ENCODE data around the gene NEUROD2. TPM values are rescaled to one million over a fixed set of nuclear protein-coding genes. Genes with fewer than 3 reads are reported as not detected.

The NEUROD2 gene
- total and polyA plus RNA-seq, 2 of the 13 experiments (the other 11 are each of a cell fraction or from before 2014, with no cell fraction given): not detected

GRCh38 chr17:39607057-39607850, 466 bp downstream of the NEUROD2 start:
- H3K4me3 ChIP-seq (replicated peaks in 1 of 3; ENCODE audit: insufficient read depth in 1 of 3, low read depth in 2 of 3, low read length in 3 of 3): peak overlapping the region in 1 of 3 experiments; percentile 9; a peak in 2 of 6 replicates
- H3K4me1 ChIP-seq (ENCODE audit: insufficient read depth, low read length): no peaks in the 10 kb centered on the region
- no peaks in the 10 kb centered on the region for H3K36me3 ChIP-seq (replicated peaks in 1 of 2; ENCODE audit: control insufficient read depth in 1 of 2, insufficient read depth in 2 of 2, low read length in 2 of 2)
- no peak overlapping the region for H3K27ac ChIP-seq (ENCODE audit: extremely low read length, insufficient read depth, low read length)
- H3K9me3 ChIP-seq (ENCODE audit: low read length): no peaks in the 10 kb centered on the region
- intact Hi-C loops (cut with micrococcal nuclease; ENCODE audit: unreplicated experiment): no loop called here
- ChIA-PET CTCF (ENCODE audit: low intra/inter-chr PET ratio, low total read pairs) (no interaction called here), POLR2A (no interaction called here)
- DNase-seq (ENCODE audit: low spot score): no peak
- H3K4me2 ChIP-seq (ENCODE audit: low read depth, low read length): no peak overlapping the region
- no TSS peak for BruUV-seq (replicated peaks)
- H3K9ac ChIP-seq (ENCODE audit: insufficient read depth, low read depth, low read length): no peak overlapping the region
- no peaks in the 10 kb centered on the region for H3K79me2 ChIP-seq (ENCODE audit: insufficient read depth, low read length)
- WGBS (ENCODE audit: low lambda C conversion rate): 19% methylated on average over 39 of the region's 40 CpGs
- ATAC-seq: peak; percentile 15
- peaks cover 4% of the 10 kb centered on the region; the same call in 1 of the 2 replicates for H4K20me1 ChIP-seq (ENCODE audit: insufficient read depth, low read length)
- no peak overlapping the region for H2AFZ ChIP-seq (ENCODE audit: low read length)
- in situ Hi-C loops (cut with HindIII; ENCODE audit: extremely low pct_ligation_motif_present, low pct_unique_long_range_greater_than_20kb): no loop called here
- no peak for TF ChIP-seq ZFY (CRISPR knock-in tag; IDR thresholded peaks at IDR 0.05)
- TF ChIP-seq EZH2 (conservative IDR thresholded peaks at IDR 0.05; ENCODE audit: low read depth, low read length): peak; percentile 76; the same call in 1 of the 2 replicates
- no peak for TF ChIP-seq TRIM24 (CRISPR knock-in tag; IDR thresholded peaks at IDR 0.05)
- TF ChIP-seq ZBED4 (CRISPR knock-in tag; IDR thresholded peaks at IDR 0.05; ENCODE audit: borderline replicate concordance): no peak
- no peak for TF ChIP-seq ZNF790 (CRISPR knock-in tag; IDR thresholded peaks at IDR 0.05; ENCODE audit: borderline replicate concordance)
- TF ChIP-seq ZNF329 (CRISPR knock-in tag; IDR thresholded peaks at IDR 0.05; ENCODE audit: low read depth): no peak
- no peak for TF ChIP-seq CBX1 (IDR thresholded peaks at IDR 0.05; ENCODE audit: low read depth)
- no peak for FAIRE-seq
- peaks cover 24 to 82% of the 10 kb centered on the region in 2 experiments for H3K27me3 ChIP-seq (ENCODE audit: control insufficient read depth in 1 of 2, insufficient read depth in 2 of 2, low read length in 2 of 2)

Data from HepG2 (cell line).